NCI-H226 (cell line): Measurements from ENCODE around the gene AHSG.

Experiments used
- DNase-seq: peaks from one replicate; pipeline ENCODE4 v3.0.0-alpha.2; 2015

Gene AHSG

DNA sequence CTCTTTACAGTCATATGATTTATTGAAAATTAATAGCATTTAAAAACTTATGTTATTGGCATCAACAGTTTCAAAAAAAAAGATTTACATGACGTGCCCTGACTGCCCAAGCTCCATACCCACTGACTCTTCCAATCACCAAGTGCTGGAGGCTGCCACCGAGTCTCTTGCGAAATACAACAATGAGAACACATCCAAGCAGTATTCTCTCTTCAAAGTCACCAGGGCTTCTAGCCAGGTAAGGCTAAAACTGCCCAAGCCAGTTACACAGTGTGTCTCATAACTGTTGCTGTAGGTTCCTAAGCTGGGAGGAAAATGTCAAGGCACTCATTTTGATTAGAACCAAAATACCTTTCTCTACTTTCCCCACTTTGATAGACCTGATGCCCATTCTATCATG is 31.8 kb downstream of the AHSG start:
- no peak for DNase-seq

DNA sequence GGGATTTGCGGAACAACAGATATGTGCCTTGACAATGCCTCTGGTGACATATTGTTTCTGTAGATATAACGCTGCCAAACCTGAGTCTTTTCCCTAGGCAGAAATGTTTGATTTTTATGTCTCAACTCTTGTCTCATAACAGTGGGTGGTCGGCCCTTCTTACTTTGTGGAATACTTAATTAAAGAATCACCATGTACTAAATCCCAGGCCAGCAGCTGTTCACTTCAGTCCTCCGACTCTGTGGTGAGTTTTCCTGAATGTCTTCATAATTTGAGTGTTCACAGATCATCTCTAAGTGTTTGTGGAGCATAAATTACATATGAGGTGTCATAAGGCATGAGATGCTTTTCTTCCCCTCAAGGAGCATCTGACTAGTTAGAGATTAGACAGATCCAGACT is 33.2 kb downstream of the AHSG start:
- DNase-seq = no peak

DNA sequence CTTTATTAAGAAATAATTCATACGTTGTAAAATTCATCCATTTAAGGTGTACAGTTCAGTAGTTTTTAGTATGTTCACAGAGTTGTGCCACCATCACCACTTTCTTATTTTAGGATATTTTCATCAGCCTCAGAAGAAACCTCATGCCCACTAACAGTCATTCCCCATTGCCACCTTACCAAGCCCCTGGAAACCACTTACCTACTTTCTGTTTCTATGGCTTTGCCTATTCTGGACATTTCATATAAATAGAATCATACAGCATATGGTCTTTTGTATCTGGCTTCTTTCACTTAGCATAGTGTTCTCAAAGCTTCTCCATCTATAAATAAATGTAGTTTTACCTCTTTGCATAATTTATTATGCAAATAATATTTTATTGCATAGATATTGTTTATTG is 34.0 kb downstream of the AHSG start:
- no peak for DNase-seq

DNA sequence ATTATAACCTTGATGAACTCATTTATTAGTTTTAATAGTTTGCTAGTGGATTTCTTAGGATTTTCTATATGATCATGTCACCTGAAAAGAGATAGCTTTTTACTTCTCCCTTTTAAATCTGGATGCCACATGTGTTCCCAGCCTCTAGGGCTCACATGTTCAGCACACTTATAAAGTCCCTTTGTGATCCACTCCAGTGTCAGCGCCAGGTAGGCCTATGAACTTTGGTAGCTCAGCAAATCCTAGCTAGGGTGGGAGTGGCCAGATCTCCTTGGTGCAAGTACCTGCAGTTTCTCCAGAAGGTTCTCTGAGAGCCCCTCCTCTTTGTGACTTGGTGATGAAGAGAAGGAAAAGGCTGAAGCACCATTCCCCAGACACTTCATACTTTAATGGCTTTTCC is 36.0 kb downstream of the AHSG start:
- DNase-seq = no peak

DNA sequence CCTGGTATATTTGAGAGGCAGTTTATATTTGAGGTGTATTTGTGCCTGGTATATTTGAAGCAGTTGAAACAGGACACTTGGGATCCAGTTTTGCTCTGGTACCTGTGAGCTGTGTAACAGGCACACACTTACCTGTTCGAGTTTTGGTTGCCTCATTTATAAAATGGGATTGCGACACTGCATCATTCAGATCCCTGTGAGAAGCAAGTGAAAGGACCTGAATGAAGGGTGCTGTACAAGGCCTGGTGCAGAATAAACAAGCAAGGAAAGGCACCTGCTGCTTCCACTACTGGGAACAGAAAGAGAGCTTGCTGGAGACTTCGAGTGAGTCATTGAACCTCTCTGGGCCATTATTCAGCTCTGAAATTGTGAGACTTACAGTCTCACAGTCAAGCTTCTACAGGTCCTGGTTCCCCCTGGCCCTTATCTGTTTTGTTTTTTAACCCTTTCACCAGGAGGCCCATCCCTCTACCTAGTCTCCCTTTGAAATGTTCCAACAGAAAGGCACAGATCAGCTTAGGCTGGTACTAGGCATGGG is 38.9 kb downstream of the AHSG start:
- no peak for DNase-seq

DNA sequence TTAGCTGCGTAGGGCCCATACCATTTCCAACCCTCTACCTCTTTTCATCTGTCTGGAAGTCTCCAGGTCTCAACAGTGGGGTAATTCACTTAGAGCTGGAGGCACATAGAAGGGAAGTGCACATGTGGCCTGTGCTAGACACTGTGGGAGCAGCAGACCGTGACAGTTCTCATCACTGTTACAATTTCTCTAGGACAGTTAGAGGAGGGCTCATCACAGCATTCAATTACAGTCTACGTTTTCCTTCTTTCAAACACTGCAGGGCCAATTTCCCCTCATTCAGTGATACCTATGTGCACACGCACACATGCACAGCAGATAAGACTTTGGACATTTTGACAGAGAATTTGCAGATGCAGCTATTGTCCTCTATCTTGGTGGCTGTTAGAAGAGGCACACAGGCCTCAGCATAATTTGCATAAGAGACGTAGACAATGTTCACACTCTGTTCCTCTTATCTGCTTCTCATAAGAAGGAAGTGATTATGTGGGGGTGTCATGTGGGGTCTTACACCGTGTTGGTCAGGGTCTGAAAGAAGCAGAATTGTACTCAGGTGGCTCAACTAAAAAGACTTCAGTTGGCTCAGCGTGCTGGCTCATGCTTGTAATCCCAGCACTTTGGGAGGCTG is 40.3 kb downstream of the AHSG start:
- no peak for DNase-seq

DNA sequence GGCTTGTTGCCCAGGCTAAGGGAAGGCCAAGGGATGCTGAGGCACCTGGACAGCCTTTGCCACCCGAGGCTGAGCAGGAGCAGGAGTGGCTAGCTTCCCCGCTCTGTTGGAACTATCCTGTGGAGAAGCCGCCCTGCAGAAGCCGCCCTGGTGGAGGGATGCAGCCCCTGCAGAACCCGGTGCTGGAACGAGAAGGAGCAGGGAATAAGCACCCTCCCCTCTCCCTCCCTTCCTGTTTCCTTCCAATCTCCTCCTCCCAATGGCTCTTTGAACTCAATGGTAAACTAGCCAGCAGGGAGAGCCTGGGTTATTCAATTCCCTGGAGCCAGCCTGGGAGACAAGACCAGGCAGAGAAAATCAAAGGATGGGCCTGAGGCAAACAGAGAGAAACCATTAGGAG is 41.1 kb downstream of the AHSG start:
- DNase-seq = no peak

DNA sequence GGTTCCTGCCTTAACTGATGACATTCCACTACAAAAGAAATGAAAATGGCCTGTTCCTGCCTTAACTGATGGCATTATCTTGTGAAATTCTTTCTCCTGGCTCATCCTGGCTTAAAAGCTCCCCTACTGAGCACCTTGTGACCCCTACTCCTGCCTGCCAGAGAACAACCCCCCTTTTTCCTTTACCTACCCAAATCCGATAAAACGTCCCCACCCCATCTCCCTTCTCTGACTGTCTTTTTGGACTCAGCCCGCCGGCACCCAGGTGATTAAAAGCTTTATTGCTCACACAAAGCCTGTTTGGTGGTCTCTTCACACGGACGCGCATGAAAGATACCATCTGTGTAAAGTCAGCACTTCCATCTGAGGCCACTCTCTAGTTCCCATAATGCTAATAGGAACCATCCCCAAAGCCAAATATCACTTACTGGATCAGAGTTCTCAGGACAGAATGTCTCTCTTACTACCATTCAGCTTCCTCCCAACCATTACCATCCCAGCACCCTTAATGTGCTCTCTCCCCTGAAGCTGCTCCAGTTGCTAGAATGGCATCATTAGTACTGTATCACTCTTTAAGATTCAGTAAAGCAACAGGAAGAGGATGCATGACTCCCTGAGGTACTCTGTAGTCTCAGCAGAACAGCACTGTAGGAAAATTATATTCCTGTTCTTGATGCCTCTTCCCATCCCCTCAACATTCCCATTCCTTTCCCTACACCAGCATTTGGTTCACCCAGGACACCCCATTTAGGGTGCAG is 50.7 kb downstream of the AHSG start:
- no peak for DNase-seq

DNA sequence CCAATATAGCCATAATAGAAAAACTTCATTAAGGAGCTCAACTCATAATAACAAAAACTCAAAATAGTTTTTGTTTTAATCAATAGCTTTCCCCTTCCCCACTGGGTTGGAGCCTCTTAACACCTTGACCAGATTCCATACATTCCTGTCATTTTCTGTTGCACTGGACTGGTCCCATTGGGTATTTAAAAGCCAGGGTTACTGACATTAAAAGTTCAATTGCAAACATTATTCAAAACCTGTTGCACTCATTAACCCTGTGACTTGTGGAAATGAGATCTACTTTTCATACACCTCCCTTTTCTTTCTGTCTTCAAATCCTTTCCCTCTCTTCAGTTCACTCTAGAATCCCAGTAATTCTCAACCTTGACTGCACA is 51.2 kb downstream of the AHSG start:
- DNase-seq = no peak

DNA sequence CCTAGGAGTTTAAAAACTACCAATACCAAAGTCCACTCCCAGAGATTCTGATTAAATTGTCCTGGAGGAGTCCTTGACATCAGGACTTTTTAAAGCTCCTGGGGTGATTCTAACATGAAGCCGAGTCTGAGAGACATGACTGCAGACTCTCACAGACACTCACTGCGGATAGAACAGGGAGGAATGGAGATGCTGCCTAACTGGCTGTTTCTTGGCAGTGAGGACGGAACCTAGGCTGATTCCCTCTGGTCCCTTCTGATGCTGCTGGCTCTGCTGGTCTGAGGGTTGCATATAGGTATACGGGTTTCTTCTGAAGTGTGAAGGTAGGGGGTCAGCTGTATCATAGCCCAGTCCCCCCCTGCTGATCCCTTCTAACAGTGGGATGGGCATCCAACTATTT is 51.6 kb downstream of the AHSG start:
- DNase-seq = no peak

DNA sequence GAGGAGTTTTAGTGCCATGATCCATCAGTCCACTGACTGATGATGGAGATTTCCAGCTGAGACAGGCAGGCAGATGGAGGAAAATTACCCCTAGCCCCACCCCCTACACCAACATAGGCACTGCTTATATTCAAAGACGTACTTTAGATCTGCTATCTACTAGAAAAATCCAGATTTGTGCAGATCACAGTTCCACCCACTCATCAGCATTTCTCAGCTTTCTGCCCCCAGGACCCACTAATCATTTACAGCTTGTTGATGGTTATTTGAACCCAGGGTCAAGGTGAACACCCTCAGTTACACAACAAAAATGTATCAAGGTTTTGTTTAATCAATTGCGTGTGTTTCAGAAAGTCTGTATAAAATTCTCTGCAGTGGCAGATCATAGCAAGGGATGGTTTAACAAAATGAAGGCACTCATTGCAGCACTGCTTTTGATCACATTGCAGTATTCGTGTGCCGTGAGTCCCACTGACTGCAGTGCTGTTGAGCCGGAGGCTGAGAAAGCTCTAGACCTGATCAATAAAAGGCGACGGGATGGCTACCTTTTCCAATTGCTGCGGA is 52.8 kb downstream of the AHSG start, which contains the start of gene HRG:
HRG (plus strand) TSS at position 390 of the 564 bp plus-strand sequence; CDS start at position 408, 18 bp downstream.
- DNase-seq = no peak

DNA sequence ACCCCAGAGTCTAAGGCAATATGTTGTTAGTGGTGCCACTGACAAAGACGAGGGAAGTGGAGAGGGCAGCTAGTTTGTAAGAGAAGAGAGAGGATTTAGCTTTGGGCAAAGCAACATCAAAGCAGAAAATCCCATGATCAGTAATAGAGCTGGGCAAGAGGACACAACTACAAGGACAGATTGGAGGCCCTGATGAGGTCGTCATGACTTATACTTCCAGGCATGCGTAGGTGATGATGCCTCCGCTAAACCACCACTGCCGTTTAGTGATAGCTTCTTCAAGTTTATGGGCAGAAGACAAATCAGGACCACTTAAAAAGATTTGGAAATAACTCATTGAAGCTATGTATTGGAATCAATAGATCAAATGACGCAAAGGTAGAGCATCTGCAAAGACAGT is 55.6 kb downstream of the AHSG start:
- peak; percentile 22 for DNase-seq

DNA sequence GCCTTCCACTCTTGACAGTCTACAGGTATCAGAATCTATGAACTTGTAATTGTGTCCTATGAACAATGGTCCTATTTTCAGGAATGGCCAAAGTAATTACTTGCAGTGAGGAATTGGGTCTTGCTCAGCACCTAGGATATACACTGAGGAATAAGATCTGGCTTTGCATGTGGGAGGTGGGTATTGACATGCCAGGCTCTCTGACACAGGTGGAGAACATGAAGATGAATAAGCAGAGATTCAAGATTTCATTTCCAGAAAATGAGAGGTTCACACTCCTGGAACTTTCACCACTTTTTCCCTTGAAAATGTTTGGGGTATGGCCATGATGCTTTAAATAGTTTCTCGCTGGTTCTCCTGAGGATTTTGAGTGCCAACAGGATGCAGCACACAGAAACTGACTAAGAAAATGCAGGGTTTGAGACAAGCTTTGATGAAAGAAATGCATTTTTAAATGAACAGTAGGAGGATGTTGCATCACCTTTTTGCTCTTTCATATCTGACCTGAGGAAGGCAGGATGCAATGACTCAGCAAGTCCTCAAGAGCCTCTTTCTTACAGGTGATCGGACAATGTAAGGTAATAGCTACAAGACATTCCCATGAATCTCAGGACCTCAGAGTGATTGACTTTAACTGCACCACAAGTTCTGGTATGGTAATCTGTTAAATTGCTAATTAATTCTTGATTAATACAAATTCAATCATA is 56.7 kb downstream of the AHSG start:
- DNase-seq = peak; percentile 49

DNA sequence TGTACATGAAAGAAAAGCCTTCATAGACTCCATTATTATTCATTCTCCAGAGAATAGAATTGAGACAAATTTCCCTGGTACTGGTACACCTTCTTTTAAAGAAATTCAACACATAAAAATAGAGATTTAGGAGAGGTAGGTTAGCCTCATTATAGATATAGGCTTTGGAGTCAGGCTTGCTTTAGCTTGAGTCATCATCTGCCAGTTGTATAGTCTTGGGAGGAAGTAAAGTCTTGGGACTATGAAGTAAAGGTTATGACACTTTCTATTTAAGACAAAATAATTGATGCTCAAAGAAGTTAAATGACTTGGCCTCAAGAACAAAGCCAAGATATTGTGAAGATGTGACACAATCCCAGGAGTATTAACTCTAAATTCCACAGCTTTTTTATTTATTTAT is 57.3 kb downstream of the AHSG start:
- no peak for DNase-seq
